HG02610 (cell line): Measurements from ENCODE around the gene AHCYL1.
"Not testable (repeated sequence)": the region's sequence is repeated elsewhere in the genome, so short reads cannot be mapped to it uniquely, and the experiment has no call there.

Experiments
- ATAC-seq: cut with Tn5 transposase; IDR thresholded peaks from one replicate; pipeline ENCODE4 v1.9.1; 2021; ENCODE audit warnings: mild to moderate bottlenecking, moderate library complexity; ENCODE audit not compliant: unreplicated experiment

AHCYL1 gene

DNA sequence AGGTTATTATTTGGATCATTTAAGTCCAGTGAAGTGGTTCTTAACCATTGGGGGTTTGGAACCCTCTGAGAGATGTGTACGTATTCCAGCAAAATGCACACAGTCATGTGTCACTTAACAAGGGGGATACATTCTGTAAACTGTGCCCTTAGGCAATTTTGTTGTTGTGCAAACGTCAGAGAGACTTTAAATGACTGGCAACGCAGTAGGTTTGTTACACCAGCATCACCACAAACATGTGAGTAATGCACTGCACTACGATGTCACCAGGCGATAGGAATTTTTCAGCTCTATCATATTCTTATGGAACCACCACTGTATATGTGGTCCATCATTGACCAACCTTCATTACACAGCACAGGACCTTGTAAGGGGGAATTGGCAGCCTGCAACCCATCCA lies 11.9 kb downstream of the AHCYL1 start:
- ATAC-seq: no peak

DNA sequence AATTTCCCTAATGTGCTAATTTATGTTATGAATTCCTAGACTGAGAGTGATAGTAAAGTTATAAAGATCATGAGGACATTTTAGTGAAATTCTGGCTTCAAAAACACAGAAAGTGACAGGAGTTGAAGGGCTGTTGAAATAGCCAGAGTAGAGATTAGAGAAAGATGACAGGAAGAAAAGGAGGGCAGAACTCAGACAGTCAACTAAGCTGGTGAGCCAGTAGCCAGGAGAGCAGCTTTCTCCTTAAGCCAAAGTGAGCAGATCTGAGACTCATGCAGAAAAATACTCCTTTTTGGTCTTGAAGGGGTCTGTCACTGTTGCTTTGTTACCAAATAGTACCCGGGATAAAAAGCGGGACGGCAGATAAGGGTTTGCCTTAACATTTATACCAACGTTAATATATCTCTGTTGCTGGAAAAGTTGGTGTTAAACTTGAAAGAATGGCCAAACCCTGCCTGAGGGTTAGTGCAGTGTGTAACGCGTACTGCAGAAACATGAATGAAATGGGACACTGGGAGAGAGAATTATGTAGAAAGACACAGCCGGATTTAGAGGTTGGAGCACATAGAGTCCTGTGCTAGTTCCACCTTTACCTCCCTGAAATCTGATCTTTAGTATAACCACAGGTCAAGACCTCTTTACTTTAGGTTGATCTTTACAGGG lies 12.8 kb downstream of the AHCYL1 start:
- no peak for ATAC-seq

DNA sequence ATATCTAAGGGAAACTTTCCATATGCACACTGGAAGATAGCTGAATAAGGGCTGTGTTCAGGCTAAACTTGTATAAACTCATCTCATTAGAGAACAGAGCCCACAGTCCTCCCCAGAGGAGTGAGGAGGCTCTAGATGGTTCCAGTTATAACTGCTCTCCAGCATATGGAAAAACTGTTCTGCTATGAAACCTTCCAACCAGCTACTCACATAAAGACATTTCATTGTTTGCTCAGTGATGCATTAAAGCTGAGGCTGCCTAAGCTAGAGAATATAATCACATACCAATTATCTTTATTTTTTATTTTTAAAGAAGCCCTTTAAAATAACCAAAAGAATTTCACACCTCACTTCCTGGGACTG lies 13.3 kb downstream of the AHCYL1 start:
- ATAC-seq: no peak

DNA sequence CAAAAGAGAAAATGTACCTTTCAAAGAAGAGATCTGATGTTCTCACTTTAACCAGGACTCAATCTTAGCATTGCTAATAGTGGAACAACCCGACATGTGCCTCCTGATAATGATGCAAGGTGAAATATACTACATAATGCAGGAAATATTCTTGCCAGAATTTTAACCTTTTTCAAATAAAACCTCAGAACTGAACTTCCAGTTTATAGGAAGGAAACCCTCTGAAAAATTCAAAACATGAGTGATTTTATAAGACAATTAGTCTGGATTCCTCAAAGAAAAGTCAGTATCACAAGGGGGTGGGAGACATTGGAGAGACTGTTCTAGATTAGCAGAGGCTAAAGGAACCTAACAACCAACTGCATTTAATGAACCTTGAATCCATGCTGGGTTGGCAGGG lies 18.1 kb downstream of the AHCYL1 start:
- no peak for ATAC-seq

DNA sequence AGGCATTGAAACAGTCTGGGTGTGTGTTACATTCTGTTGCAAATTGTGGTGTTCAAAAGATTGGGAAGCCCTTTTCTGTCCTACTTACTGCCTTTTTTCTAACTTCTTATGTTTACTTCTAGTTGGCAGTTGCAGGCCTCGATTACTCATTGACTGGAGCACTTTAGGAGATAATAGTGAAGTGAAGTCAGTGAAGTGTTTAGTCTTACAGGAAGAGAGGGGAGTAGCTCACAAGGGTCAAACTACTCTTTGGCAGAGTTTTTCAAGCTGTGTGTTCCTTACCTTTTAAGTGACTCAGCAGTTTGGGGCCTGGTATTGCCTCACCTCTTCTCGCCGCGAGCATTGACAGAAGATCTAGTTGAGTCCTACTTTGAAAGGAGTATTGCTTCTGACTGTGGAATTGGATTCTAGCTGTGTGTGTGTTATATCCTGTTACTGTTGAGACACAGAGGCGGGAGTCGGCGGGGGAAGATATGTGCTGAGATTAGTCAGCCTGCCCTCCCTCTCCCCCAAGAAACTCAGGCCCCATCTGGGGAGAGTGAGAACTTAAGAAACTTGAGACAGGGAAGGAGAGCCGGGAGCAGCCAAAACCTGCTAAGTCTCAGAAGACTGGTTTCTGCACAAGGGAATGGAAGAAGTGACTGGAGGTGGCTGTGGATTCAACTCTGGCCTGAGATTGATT lies 19.3 kb downstream of the AHCYL1 start:
- ATAC-seq: peak; percentile 72

DNA sequence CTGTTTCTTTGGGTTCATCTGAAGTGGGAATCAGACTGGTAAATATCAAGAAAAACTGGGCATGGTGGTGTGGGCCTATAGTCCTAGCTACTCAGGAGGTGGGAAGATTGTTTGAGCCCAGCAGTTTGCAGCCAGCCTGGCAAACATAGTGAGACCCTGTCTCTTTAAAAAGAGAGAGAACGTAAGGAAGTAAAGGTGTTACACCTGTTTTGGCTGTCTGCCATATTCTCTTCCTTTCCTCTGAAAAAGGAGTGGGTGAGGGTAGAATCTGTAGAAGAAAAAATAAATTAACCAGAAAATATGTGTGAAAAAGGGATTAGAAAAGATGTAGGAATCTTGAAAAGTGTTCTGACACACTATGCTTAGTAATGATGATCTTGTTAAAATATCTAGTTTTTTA lies 20.0 kb downstream of the AHCYL1 start:
- ATAC-seq: no peak

DNA sequence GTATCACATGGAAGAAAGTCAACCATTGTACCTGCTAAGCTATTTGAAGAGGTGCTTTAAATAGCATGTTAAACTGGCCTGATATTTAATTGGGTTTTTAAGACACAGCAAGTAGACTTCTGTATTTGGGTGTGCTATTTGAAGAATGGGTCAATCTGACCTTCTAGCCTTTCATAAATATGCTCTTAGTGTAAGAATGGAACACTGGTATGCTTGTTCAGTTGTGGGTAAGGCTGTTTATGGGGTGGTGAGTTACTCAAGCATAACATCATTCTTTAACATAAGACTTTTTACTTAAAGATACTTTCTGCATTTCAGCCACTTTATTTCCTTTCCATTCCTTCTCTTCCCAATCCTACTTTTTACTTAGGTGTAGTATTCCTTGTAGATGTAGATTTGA lies 21.4 kb downstream of the AHCYL1 start:
- ATAC-seq: no peak

DNA sequence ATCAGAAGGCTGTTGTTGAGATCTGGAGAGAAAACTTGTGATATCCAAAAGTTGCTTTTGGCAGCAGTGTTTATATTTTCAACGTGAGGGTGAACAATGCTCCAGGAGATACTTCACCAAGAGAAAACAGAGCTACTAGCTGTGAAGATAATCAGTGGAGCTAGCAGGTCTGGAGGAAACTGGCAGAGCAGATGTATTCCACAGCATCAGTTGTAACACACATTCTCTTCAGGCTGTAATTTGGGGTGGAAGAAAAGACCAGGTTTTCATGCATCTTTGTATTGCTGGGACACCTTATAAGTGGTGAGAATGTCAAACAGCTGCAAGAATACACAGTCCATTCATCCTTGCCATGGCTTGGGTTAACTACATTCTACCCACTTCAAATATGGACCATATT lies 22.0 kb downstream of the AHCYL1 start:
- no peak for ATAC-seq

DNA sequence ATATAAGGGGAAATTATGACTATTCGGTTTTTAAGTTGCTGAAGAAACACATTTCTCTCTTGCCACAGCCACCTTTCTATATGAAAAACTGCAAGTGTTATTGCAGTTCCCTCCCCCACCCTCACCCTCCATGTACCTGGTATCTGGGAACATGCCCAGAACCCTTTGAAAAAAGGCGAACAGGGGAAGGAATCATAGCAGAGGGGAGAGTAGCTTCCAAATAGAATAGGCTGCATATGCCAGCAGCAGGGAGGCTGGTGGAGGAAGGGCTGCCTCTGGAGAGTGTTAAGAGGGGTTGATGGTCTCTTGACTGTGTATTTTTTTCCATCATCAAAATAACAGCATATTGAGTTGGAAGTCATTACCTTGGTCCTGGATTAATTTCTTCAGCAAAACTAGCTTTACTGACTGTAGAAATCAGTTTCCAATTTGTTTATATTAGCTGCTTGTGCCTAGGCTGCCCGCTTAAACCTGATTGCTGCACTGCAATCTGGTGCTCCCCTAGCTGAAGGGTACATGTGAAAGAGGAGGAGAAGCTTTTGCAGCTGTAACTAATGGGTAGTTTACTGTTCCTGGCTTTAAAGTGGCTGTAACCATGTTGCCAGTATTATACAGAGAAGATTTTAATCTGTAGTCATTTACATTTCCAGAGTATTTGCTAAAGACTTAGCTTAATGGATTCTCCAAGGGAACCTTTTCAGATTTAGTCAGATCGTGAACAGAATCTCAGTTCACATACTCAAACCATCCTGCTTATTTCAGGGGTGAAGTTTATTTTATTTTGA lies 22.7 kb downstream of the AHCYL1 start:
- no peak for ATAC-seq

DNA sequence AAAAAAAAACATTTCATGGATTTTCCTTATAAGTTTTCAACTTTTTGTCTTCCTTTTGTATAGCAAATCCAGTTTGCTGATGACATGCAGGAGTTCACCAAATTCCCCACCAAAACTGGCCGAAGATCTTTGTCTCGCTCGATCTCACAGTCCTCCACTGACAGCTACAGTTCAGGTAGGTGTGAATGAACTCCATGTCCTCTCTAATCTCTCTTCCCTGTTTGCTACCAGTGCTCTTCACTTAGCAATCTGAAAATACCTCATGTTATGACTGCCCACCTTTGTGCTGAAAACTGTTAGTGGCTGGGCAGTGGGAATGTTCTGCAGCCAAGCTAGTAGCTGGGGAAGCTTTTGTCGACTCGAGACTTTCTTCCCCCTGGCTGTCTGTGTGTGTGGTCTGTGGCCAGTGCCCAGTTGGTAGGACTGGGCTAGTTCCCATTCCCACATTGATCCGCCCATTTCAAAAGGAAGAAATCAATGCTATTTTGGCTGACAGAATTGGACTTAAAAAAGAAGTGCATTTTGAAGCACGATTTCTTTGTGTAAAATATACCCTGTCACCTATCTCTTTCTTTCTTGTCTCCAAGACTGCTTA lies 24.5 kb downstream of the AHCYL1 start:
- no peak for ATAC-seq

DNA sequence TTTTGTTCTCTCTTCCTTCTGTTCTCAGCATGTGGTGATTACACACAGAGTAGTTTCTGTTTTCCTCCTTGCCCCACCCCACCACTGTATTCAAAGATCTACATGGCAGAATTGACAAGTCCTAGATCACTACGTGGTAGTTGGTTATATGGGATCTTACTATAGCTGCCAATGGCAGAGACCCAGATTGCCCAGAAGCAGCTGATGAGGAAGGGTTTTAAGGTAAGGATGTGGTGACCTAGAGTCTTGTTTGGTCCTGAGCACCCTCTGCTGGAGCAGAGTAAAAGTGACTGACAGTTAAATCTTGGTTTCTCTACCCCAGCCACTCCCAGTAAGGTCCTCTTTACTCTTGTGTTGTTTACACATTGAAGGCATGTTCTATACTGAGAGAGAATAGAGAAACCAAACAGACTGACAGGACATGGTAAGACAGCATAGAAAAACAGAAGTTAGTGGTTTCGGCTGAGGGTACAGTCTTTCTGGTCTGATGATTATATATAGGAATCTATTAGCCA lies 27.0 kb downstream of the AHCYL1 start:
- peak; percentile 97 for ATAC-seq

DNA sequence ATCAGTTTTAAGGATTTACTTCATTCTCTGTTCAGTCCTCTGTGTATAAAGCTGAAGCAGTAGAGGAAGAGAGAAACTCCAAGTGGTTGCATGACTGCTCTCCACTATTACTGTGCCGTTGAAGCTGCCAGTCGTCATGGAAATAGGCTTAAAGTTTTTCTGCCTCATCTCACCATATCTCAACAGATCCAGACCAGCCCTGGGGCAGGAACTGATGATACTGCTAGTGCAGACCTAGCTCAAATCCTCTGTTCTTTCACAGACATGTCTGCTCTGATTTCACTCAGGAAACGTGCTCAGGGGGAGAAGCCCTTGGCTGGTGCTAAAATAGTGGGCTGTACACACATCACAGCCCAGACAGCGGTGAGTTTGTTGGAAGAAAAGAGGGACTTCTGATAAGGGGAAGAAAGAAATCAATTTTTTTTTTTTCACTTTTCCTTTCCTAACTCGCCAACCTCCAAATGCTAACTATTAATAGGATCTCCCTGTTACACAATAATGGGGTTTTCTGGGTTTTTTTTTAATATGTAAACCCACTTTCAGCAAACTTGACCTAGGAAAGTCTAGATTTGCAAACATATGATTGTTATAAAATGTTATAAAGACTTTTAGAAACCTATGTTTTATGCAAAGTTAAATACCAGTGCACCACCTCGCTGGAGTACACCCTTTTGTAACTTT lies 27.7 kb downstream of the AHCYL1 start:
- ATAC-seq: peak; percentile 64

DNA sequence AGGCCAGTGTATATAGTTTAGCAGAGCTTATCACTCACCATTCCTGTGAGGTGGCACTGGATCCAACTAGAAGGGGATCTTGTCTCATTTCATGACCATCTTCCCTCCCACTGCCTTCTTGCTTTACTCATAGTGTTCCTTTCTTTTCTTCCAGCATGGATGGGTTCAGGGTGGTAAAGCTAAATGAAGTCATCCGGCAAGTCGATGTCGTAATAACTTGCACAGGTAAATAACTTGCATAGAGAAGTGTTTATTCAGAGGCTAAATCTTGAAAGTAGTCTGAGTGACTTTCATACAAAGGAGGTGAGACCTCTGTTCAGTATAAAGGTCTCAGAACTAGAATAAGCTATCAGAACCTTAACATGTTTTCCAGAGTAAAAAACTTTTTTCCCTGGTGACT lies 33.2 kb downstream of the AHCYL1 start:
- no peak for ATAC-seq

DNA sequence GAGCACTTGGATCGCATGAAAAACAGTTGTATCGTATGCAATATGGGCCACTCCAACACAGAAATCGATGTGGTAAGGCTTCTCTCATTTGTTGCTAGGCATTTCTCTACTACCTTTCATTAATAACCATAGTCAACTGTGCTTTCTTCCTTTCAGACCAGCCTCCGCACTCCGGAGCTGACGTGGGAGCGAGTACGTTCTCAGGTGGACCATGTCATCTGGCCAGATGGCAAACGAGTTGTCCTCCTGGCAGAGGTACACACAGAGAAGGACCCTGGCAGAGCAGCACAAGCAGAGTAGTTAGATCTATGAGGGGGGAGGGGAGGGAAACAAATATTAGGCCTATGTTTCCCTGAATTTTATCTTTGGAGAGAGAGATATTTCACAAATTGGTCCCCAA lies 33.8 kb downstream of the AHCYL1 start:
- ATAC-seq: no peak

DNA sequence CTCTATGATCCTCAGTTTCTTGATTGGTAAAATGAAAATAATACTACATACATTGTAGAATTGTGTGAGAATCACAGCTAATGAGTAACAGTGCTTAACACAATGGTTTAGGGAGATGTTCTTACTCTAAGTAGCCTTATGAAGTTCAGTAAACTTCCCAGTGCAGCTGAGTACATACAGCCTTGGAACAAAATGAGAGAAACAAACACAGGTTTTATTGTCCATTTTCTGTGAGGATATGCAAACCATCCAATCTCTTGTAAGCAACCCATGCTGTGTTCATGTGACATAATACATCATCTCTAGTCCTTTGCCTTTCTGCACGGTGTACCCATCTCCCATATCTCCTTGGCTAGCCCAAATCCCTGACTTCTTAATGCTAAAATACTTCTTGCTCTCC lies 35.2 kb downstream of the AHCYL1 start:
- ATAC-seq: no peak

DNA sequence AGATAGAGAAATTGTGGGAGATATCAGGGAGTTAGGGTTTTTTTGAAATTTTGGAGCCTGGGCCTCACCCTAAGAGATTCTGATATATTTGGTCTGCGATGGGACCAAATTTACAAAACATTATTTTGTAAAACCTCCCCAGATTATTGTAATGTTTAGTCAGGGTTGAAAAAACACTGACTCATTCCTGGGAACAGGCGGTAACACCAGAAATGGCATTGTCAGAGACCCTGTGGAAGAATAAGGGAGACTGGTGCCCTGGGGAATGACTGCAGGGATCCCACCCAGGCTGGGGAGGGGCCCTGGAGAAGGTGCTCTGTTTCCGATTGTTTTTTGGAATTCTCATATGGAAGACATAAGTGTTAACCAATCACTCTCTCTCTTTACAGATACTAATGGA lies 36.7 kb downstream of the AHCYL1 start:
- no peak for ATAC-seq

DNA sequence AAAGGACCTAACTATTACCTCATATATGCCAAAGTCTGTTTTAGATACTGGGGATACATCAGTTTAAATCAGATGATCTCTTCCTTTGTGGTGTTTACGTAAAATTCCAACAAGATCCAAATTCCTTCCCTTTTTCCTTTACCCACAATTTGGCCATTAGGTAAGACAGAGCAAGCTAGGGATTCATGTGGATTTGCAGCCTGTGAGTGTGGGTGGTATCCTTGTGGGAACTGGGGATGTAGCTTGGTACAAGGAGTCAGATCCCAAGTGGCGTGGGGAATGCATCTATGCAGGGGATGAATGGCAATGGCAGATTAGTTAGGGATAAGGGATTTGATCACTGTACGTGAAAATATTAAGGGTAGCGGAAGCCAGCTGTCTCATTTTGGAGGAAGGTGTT lies 40.0 kb downstream of the AHCYL1 start:
- ATAC-seq: no peak

DNA sequence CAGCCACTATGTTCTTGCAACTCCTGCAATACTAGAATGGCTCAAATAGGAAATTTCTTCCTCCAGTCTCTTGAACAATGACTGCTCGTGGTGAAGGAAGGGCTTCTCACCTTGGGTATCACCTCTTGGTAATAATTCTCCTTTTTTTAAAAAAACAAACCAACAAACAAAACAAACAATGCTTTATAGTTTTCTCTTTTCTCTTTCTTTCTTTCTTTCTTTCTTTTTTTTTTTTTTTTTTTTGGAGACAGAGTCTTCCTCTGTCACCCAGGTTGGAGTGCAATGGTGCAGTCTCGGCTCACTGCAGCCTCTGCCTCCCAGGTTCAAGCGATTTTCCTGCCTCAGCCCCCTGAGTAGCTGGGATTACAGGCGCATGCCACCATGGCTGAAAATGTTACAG lies 46.1 kb downstream of the AHCYL1 start:
- not testable (repeated sequence) for ATAC-seq

DNA sequence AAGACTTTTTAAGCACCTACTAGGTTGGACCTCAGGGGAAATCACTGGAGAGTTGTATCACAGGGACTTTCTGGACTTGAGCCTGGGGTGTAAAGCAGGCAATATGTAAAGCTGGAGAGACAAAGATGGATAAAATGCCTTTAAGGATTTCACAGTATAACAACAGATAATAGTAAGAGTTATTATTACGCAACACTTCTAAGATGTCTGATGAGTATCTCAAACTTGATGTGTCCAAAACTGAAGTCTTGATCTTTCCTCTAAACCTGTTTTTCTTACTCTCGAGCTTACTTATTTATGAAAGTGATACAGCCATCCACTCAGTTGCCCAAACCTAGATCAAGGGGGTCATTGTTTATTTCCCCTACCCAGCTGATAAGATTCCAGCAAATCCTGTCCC lies 47.8 kb downstream of the AHCYL1 start:
- no peak for ATAC-seq

DNA sequence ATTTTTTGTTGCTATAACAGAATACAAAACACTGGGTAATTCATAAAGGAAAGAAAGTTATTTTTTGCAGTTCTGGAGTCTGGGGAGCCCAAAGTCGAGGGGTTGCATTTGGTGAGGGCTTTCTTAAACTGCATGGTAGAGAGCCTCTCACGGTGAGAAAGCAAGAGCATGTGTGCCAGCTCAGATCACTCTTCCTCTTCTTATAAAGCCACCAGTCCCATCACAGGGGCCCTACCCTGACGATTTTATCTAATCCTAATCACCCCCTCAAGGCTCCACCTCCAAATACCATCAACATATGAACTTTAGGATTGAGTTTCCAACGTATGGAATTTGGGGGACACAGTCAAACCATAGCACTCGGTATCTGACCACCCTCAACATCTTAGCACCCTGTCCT lies 48.9 kb downstream of the AHCYL1 start:
- no peak for ATAC-seq

DNA sequence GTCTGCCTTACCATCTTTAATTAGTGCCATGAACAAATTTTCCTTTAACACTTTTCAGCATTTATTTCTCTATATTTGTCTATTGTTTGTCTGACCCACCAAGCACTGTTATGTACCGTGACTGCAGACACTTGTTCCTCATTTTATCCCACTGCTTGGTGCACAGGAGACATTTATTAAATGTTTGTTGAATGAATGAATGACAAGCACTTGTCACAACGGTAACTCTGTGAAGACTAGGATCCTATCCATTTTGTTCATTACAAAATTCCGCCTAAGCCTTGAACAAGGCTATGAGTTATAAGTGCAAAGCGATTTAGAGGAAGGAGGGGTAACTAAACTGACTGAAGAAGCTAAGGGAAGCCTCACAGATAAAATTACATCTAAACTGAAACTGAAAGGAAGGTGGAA lies 49.5 kb downstream of the AHCYL1 start:
- no peak for ATAC-seq
